GM12891 (cell line): ENCODE data around the gene HNRNPAB.
"Not testable (repeated sequence)": the region's sequence is repeated elsewhere in the genome, so short reads cannot be mapped to it uniquely, and the experiment has no call there.

Experiments
- DNase-seq: peaks from one replicate; pipeline ENCODE4 v3.0.0; 2011; ENCODE audit warnings: low spot score; ENCODE audit not compliant: insufficient read length
- FAIRE-seq: peaks from 2 replicates; lab custom pipeline; 2011; peaks lifted over from hg19 to GRCh38; lab: Jason Lieb, UNC
- PAX5 ChIP-seq: IDR thresholded peaks from 2 replicates; pipeline ENCODE4 v1.6.1; 2011; ENCODE audit warnings: low read length, moderate library complexity, mild to moderate bottlenecking; ENCODE audit not compliant: insufficient read depth, severe bottlenecking
- POLR2A ChIP-seq: IDR thresholded peaks from 2 replicates; pipeline ENCODE4 v1.6.1; 2011; ENCODE audit warnings: low read depth, low read length, control low read depth
- POLR2AphosphoS5 ChIP-seq: IDR thresholded peaks from 2 replicates; pipeline ENCODE4 v1.6.1; 2011; ENCODE audit warnings: low read depth, low read length, control low read depth
- POU2F2 ChIP-seq: IDR thresholded peaks from 2 replicates; pipeline ENCODE4 v1.6.1; 2011; ENCODE audit warnings: low read depth, mild to moderate bottlenecking, control low read depth, low read length, moderate library complexity
- SPI1 ChIP-seq: IDR thresholded peaks from 2 replicates; pipeline ENCODE4 v1.6.1; 2011; ENCODE audit warnings: low read depth, low read length, control low read depth
- TAF1 ChIP-seq: IDR thresholded peaks from 2 replicates; pipeline ENCODE4 v1.6.1; 2011; ENCODE audit warnings: low read depth, low read length, control low read depth

HNRNPAB gene

DNA sequence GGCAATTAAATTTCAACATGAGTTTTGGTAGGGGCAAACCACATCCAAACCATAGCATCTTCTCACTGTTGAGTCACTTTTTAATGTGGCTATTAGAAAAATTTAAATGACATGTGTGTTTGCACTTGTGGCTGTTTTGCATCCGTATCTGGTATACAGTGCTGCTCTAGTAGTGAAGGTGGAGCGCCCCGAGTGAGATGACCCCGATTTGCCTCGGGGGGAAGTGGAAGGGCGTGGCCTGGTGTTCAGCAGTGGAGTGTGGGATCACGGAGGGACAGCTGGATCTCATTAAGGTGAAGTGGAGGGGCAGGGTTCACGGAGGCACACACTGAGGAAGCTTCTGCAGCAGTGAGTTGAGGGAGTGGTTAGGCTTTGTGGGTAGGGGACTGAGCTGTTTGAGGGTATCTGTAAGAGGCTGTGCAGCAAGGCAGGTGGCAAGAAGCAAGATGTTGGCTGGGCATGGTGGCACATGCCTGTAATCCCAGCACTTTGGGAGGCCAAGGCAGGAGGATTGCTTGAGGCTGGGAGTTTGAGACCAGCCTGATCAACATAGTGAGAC is 11.0 kb upstream of the HNRNPAB start:
- TF ChIP-seq TAF1 = no peak
- no peak for TF ChIP-seq POLR2A
- TF ChIP-seq POLR2AphosphoS5 = no peak
- no peak for TF ChIP-seq SPI1
- no peak for TF ChIP-seq PAX5
- TF ChIP-seq POU2F2 = no peak
- FAIRE-seq = no peak
- no peak for DNase-seq

- TF ChIP-seq POLR2AphosphoS5 (no peak), PAX5 (no peak), POU2F2 (no peak), POLR2A (no peak), SPI1 (no peak), TAF1 (no peak)
- DNase-seq (no peak), FAIRE-seq (no peak)
Observed at GRCh38 chr5:178194026-178194425, 10.3 kb upstream of the HNRNPAB start.

GRCh38 chr5:178196281-178196812 is 8.0 kb upstream of the HNRNPAB start:
- FAIRE-seq (no peak), DNase-seq (no peak)
- TF ChIP-seq POLR2A (no peak), TAF1 (no peak), SPI1 (no peak), PAX5 (no peak), POU2F2 (no peak), POLR2AphosphoS5 (no peak)

DNA sequence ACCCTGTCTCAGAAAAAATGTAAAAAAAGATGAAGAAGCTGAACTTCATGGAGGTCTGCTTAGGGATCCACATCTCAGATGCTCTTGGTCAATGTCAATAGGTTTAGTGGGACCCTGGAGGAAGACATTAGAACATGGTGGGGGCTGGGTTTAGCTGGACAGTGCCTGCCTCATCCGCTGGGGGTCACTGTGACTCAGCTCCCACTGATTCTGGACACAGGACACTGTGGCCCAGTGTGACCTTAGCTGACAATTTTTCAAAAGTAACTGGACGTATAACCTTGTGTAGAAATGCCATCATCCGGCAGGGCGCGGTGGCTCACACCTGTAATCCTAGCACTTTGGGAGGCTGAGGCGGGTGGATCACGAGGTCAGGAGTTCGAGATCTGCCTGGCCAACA is 7.3 kb upstream of the HNRNPAB start:
- no peak for DNase-seq
- TF ChIP-seq PAX5 (no peak), POLR2A (no peak), SPI1 (no peak), TAF1 (no peak), POLR2AphosphoS5 (no peak), POU2F2 (no peak)
- peak; percentile 9 for FAIRE-seq

- not testable (repeated sequence) for FAIRE-seq
Observed at GRCh38 chr5:178198151-178198550, 6.2 kb upstream of the HNRNPAB start.

GRCh38 chr5:178198706-178199105 is 5.6 kb upstream of the HNRNPAB start:
- FAIRE-seq = no peak
- TF ChIP-seq POU2F2 = no peak
- TF ChIP-seq SPI1 = no peak
- TF ChIP-seq TAF1 = no peak
- TF ChIP-seq POLR2A = no peak
- no peak for TF ChIP-seq PAX5
- TF ChIP-seq POLR2AphosphoS5 = no peak
- no peak for DNase-seq

More at GRCh38 chr5:178198151-178198550, 6.2 kb upstream of the HNRNPAB start:
- not testable (repeated sequence) for DNase-seq

DNA sequence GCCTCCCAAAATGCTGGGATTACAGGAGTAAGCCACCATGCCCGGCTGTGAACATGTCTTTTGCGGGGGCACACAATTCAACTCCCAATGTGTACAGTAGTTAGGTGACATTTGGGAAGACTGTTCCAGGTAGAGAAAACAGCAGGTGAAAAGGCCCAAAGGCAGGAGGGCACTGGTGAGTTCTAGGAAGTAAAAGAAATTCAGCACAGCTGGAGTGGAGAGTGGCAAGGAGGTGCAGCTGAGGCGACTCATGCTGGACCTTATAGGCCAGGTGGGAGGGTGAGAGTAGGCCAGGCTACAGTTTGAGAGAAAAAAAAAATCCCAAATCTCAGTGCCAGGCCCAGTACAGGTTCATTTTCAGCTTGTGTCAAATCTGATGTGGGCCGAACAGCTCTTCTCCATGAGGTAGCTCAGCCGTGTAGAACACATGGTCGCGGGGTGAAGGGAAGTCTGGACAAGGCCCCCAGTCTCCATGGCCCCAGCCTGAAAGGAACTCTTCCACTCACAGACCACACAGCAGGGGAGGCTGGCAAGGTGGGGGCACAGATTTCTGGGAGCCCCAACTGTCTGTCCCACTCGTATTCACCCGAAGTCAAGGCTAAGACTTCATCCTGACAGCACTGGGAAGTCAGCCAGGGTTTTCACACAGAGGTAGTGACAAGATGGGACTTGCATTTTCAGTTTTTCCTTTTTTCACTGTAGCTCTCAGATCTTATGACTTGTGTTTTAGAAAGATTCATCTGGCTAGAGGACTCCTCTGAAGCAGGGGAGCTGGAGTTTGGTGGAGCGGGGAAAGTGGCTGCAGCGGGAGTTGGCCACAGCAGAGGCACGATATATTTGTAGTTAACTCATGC is 4.5 kb upstream of the HNRNPAB start:
- DNase-seq = no peak
- no peak for FAIRE-seq
- no peak for TF ChIP-seq TAF1
- TF ChIP-seq PAX5 = no peak
- no peak for TF ChIP-seq POLR2A
- no peak for TF ChIP-seq SPI1
- no peak for TF ChIP-seq POU2F2
- TF ChIP-seq POLR2AphosphoS5 = no peak

DNA sequence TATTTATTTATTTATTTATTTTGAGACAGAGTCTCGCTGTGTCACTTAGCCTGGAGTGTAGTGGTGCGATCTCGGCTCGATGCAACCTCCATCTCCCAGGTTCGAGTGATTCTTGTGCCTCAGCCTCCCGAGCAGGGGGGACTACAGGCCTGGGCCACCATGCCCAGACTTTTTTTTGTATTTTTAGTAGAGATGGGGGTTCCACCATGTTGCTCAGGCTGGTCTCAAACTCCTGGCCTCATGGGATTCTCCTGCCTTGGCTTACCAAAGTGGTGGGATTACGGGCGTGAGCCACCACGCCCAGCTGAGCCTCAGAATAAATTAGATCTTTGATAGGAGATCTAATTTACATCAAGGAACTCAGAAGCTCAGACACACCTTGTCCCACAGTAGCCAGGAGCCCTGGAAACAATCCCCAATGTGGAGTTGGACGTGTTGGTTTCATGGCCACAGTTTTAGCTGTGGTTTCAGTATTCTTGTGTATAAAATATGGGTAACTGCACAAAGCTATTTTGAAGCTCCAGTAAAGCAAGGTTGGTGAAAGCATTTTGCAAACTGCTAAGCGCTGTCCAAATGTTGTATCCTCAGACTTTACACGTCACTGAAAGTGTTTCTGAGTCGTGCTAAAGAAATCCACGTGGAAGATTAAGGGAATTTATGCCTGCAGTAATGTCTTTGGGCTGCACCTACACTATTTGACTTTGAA is 3.0 kb upstream of the HNRNPAB start:
- TF ChIP-seq POLR2AphosphoS5 (no peak), PAX5 (no peak), TAF1 (no peak), SPI1 (no peak)
- no peak for FAIRE-seq
- DNase-seq = no peak

- DNase-seq (no peak), FAIRE-seq (no peak)
- TF ChIP-seq POLR2AphosphoS5 = no peak
- TF ChIP-seq TAF1 = no peak
- TF ChIP-seq SPI1 = no peak
- TF ChIP-seq PAX5 = no peak
- no peak for TF ChIP-seq POU2F2
- no peak for TF ChIP-seq POLR2A
Observed at GRCh38 chr5:178201927-178202235, 2.5 kb upstream of the HNRNPAB start.
